CD4-positive, alpha-beta T cell treated with Interleukin-15 for 1 hour (primary cell): ENCODE data around the gene CLEC17A.
"Not testable (repeated sequence)": the region's sequence is repeated elsewhere in the genome, so short reads cannot be mapped to it uniquely, and the experiment has no call there.

ENCODE experiments used
- DNase-seq: peaks from one replicate; pipeline ENCODE4 v3.0.0-alpha.2; 2020

The CLEC17A gene

DNA sequence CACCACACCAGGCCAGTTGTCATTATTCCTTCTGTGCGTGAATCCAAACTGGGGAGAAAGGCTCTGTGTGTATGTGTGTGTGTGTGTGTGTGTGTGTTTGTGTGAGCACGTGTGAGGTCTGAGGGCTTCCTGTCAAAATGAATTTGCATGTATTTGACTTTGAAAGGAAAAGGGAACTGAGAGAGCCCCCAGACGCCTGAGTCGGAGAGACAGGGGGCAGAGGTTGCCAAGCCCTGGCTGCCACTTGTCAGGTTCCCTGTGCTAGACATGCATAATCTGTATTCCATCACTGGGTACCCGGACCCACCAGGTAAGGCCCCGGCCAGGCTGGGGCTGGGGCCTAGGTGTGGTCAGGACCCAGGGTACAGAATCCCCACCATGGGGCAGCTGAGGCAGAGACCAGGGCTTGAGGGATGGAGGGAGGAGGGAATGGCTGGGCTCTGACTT lies at the start of gene CLEC17A:
Gene CLEC17A, plus strand, starts transcription at position 191 of the 447 bp plus-strand sequence. Its CDS starts 77 bp downstream, at position 268.
- DNase-seq, result peak; percentile 78

- DNase-seq, result no peak
Observed at GRCh38 chr19:14533450-14533849, 49.4 kb upstream of the CLEC17A start.

GRCh38 chr19:14536926-14537692 lies 45.8 kb upstream of the CLEC17A start:
- peak; percentile 59 for DNase-seq

GRCh38 chr19:14540741-14541525 lies 42.0 kb upstream of the CLEC17A start:
- no peak for DNase-seq

DNA sequence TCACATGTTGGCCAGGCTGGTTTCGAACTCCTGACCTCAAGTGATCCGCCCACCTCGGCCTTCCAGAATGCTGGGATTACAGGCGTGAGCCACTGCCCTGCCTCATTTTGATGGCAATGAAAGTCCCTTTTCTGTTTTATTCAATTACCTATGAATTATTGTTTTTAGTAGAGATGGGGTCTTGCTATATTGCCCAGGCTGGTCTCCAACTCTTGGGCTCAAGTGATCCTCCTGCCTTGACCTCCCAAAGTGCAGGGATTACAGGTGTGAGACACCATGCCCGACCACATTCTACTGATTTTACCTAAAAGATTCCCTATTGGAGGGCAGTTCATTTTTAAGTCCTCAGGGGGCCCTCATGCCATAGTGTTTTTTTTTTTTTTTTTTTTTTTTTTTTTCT lies 40.9 kb upstream of the CLEC17A start:
- DNase-seq, result not testable (repeated sequence)

DNA sequence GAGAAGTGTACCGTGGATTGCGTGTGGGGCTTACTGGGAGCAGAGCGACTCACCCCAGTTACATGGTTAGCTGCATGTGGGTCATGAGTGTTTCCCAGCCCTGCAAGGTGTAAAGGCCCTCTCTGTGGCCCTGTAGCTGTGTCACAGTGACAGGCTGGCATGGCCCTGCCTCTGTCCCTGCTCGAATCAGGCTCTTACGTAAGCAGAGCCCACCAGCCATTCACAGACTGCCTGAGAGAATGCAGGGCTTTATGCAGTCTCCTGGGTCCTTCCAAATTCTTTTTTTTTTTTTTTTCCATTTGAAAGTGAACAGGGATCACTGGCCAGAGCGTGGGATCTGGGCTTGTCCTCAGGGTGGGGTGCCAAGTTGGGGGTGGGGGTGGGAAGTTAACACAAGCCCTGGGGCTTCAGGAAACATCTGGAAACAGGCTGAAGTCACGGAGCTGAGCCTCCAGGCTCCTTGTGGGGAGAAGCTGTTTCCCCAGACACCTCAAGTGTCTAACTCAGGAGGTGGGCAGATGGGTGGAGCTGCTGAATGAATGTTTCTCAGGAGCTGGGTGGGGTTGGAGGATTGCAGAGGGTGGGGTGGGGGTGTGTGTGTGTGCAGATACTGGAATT lies 40.1 kb upstream of the CLEC17A start:
- no peak for DNase-seq

- no peak for DNase-seq
Observed at GRCh38 chr19:14544047-14544446, 38.8 kb upstream of the CLEC17A start.

- DNase-seq, result no peak
Observed at GRCh38 chr19:14544977-14545715, 37.7 kb upstream of the CLEC17A start.

DNA sequence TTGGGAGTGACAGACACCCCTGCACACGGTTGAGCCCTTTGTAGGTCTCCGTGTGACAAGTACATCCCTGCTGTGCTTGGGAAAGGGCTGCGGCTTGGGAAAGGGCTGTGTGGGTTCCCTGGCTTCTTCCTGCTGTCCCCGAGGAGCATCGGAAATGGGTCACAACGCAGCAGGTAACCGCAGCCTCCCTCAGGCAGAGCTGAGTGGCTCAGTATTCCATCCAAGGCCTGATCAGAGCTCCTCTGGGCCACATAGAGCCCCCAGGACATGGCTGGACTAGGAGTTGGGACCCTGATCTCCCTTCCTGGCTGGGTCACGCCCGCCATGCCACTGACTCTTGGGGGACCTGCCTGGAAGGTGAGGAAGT lies 37.2 kb upstream of the CLEC17A start:
- DNase-seq, result no peak

DNA sequence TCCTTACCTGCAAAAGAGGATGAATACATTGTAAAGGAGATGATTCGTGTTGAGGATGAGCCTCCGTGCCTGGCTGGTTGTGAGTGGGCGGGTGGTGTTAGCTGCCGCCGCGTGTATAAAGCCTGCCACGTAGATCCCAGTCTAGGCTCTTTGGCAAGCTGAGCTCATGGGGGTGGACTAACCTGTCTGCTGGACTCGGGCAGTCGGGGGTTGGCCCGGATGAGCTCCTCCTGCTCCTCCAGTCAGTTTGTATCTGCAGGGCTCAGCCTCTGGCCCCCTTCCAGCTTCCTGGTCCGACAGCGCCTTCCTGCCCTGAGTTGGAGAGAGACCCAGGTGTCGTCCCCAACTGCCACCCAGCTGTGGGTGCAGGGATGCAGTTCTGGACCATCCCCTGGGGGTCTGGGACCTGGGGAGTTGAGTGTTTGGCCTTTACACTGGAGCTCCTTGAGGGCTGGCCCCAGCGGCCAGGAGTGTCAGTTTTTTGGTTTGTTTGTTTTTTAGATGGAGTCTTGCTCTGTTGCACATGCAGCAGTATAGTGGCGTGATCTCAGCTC lies 32.6 kb upstream of the CLEC17A start:
- DNase-seq, result no peak

GRCh38 chr19:14551134-14552005 lies 31.5 kb upstream of the CLEC17A start:
- DNase-seq, result peak; percentile 84

DNA sequence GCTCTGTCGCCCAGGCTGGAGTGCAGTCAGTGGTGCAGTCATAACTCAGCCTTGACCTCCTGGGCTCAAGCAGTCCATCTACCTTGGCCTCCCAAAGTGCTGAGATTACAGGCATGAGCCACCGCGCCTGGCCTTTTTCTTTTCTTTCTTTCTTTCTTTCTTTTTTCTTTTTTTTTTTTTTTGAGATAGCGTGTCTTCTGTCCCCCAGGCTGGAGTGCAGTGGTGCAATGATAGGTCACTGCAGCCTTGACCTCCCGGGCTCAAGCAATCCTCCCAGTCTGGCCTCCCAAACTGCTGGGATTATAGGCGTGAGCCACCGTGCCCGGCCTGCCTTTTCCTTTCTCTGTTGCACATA lies 30.9 kb upstream of the CLEC17A start:
- DNase-seq, result not testable (repeated sequence)

DNA sequence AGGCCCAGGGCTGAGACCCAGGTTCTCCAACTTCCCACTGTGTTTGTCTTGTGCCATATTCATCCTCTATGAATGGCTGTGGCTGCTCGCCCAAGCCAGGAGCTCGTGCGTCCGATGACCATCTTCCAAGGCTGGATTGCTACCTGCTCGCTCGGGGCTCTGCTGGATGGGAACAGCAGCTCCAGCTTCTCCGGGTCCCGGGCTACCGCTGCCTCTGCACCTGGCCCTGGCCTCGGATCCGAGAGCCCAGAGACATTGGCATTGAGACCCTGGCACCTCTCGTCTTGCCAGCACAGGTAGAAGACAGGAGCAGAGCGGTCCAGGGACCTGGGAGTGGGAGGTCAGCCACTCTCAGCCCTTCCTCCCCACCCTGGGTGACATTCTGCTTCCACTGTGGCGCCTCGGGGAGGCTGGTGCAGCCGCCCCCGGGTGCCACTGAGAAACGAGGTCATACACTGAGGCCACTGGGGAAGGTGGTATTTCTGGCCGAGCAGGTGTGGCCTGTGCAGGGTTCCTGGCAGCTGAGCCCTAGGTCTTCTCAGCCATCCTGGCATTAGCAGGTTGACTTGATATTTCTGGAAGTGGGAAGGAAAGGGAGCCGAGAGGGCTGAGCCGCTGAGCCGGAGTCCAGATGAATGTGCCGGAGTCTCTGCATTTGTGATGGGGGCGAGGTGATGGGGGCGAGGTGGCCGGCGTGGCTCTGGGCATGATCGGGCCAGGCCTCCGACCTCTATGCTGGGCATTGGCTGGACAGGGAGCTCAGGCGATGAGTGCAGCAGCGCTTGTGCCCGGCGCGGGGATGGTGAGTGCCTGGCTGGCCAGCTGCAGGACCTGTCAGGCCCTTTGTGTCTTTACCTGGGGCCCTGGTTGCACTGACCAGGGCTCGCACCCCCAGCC lies 29.6 kb upstream of the CLEC17A start:
- DNase-seq, result no peak

DNA sequence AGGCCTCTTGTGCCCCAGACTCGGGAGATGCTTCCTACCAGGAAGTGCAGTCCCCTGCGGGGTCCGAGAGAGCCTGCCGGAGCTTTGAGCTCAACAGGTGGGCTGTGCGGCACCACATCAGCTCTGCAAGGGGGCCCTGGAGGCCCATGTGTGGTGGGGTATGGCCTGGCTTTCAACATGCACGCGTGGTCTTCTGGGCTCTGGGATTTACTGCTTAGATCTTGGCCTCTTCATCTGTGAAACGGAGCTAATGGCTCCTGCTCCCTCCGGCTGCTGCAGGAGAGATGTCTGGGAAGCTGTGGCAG lies 29.0 kb upstream of the CLEC17A start:
- DNase-seq, result no peak

DNA sequence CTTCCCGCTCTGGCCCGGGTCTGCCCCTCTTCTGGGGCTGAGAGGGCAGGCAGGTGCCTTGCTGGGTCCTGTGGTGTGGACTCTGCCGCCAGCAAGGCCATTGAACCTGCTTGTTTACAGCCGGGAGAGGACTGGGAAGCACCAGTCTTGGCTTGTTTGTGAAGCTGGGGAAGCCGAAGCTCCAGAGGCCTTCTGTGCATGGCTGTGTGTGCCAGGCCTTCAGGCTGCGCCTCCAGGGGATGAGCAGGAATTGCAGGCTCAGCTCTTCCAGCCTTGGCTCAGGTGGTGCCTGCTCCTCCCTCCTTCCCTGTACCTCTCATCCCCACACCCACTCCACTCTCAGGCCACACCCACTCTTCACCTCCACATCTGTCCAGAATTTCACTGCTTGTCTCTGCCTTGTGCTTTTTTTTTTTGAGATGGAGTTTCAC lies 28.5 kb upstream of the CLEC17A start:
- no peak for DNase-seq

DNA sequence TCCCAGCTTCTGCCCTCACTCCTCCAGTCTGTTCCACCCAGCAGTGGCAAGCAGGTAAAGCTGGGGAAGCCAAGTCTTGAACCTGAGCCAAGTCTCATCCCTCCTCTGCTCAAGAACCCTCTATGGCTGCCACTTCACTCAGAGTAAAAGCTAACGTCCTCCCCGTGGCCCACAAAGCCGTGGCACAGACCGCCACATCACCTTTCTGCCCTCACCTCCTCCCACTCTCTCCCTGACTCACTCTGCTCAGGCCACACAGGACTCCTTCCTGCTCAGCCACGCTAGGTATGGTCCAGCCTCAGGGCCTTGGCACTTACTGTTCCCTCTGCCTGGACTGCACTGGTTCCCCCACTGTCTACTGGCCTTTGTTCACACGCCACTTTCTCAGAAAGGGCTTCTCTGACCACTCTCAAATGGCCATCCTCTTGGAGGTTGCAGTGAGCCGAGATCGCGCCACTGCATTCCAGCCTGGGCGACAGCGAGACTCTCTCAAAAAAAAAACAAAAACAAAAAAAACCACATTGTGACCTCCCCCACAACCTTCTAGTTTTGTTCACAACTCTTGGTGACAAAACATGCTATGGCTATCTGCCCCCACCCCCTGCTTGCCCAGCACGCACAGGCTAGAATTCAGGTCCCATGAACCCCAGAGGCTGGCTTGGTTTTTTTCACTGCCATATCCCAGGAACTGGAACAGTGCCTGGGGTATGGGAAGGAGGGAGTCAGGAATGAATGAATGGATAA lies 26.8 kb upstream of the CLEC17A start:
- no peak for DNase-seq

- peak; percentile 74 for DNase-seq
Observed at GRCh38 chr19:14556662-14557188, 26.2 kb upstream of the CLEC17A start.

- DNase-seq, result no peak
Observed at GRCh38 chr19:14558370-14559066, 24.4 kb upstream of the CLEC17A start.
